Astrocyte of the spinal cord (primary cell): ENCODE results near the gene PPFIA3.
"Not testable (repeated sequence)": the region's sequence is repeated elsewhere in the genome, so short reads cannot be mapped to it uniquely, and the experiment has no call there.

ENCODE experiments used
- DNase-seq: peaks from one replicate; pipeline ENCODE4 v3.0.0; 2011; ENCODE audit warnings: low read depth, low spot score
- H3K4me3 ChIP-seq: 2 replicates; pipeline ENCODE4 v1.5.1; 2011; ENCODE audit warnings: low read depth, mild to moderate bottlenecking, low read length, moderate library complexity
- CTCF ChIP-seq: IDR thresholded peaks from 2 replicates; pipeline ENCODE4 v1.5.1; 2012; ENCODE audit warnings: low read depth, mild to moderate bottlenecking, low read length, inconsistent platforms
- in situ Hi-C: cut with HindIII; loops from 2 replicates; pipeline ENCODE4 v1.10.0; 2017; ENCODE audit warnings: low sequenced_read_pairs

The PPFIA3 gene

DNA sequence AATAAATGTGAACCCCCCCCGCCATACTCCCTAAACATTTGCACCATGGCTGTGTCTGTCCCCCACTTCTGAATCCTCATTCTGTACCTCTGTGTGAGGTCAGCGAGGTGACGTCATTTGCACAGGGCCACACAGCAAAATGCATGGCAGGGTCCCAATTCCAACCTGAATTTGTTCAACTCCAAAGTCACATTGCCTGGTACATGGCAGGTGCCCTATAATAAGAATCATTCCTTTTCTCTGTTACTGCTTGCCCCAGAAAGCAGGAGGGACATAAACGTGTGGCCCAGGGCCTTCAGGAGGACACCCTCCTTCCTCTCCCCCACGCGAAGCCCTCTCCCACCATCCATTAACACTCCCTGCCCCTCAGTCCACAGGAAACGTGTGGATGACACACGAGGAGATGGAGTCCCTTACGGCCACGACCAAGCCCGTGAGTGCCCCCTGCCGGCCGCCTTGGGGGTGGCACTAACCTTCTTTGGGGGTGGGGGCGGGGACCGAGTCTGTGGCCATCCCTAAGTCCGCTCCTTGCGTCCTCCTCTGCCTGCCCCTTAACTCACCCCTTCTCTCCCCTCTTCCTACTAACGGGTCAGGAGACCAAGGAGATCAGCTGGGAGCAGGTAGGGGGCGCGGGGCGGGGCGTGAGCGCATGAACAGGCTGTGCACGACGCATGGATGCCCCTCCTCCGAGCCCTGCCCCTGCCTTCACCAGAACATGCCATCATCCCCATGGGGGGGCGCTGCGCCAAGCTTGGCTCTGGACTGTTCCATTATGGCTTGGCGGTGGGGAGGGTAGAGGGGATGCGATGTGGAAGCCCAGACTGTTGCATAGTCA, 26.4 kb downstream of the PPFIA3 start:
- in situ Hi-C loops = no loop called here

DNA sequence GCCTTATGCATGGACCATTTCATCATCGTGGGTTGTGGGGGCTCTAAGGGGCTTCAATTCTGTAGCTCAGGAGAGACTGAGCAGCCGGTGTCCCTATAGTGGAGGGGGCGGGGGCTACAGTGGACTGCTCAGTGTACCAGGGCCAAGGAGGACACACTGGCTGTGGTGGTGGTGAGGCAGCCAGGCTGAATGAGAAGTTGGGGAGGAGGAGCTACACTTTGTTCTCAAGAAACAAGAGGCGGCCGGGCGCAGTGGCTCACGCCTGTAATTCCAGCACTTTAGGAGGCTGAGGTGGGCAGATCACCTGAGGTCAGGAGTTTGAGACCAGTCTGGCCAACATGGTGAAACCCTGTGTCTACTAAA, 27.0 kb downstream of the PPFIA3 start:
- DNase-seq, H3K4me3 ChIP-seq, in situ Hi-C loops: not testable (repeated sequence)

More for the DNA sequence above, 26.4 kb downstream of the PPFIA3 start:
- DNase-seq = peak; percentile 75
- peak overlapping the region; percentile 12 for H3K4me3 ChIP-seq
- TF ChIP-seq CTCF = peak; percentile 90

GRCh38 chr19:49148044-49148682, 28.8 kb downstream of the PPFIA3 start:
- in situ Hi-C loops = no loop called here
- DNase-seq = no peak
- no peak for TF ChIP-seq CTCF
- H3K4me3 ChIP-seq = no peak overlapping the region

- in situ Hi-C loops = no loop called here
- TF ChIP-seq CTCF = no peak
- peak overlapping the region; percentile 78 for H3K4me3 ChIP-seq
- DNase-seq = peak; percentile 89
Observed at GRCh38 chr19:49148784-49149651, 29.7 kb downstream of the PPFIA3 start.

- DNase-seq = peak; percentile 88
- in situ Hi-C loops = no loop called here
- H3K4me3 ChIP-seq = peak overlapping the region; percentile 78
- no peak for TF ChIP-seq CTCF
Observed at GRCh38 chr19:49149652-49150105, 30.3 kb downstream of the PPFIA3 start.

DNA sequence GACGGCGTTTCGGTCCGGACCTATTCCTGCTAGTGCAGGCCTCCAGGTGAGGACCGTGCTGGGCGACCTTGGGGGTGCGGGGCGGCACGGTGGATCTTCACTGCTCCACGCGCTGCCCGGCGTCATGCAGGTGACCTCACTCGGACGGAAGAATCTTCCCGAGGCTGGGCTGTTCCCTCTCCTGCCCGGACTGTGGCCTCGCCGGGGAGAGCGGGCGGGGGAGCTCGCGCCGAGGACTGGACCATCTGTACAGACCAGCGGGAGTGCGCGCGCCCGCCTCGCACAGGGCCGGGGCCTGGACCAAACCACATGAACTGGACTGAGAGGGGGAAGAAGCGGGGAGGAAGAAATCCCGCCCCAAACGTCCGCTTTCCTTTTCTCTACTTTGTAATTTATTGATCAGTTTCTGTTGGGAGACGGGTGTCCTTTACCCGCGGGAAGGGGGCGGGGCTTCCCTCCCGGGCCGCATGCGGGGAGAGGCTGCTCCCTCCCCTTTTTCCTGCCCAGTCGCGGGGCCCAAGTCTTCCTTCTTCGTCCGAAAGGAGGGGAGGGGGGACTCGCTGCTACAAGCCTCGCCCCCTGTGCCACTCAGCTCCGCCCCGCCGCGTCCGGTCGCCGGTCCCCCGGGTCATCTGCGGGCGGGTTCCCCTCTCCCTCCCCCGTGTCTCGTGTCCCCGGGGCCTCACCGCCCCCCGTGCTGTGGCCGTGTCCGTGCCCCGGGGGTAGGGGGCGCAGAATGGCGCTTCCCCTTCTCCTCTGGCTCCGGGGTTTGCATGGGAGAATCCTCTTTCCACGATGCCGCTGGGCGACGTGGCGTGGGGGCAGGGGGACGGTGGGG, 31.0 kb downstream of the PPFIA3 start:
- in situ Hi-C loops = no loop called here
- H3K4me3 ChIP-seq = peak overlapping the region; percentile 78
- no peak for TF ChIP-seq CTCF
- peak; percentile 84 for DNase-seq
